GM23248 (cell line): Measurements from ENCODE around the gene TXNDC17.

Experiments used
- EZH2 ChIP-seq: fragments of 200-600 bp; sonication (generic); IDR thresholded peaks from 2 replicates; pipeline ENCODE4 v1.6.1; 2018; ENCODE audit warnings: antibody characterized with exemption, mild to moderate bottlenecking; ENCODE audit not compliant: insufficient read depth, poor library complexity, severe bottlenecking
- EZH2phosphoT487 ChIP-seq: fragments of 200-600 bp; sonication (generic); IDR thresholded peaks from 2 replicates; pipeline ENCODE4 v1.6.1; 2018; ENCODE audit warnings: antibody characterized with exemption, moderate library complexity, mild to moderate bottlenecking, low read depth; ENCODE audit not compliant: insufficient read depth

GRCh38 chr17:6674586-6674985 is 33.7 kb downstream of the TXNDC17 start:
- TF ChIP-seq EZH2 (no peak), EZH2phosphoT487 (no peak)
